Naive thymus-derived CD8-positive, alpha-beta T cell (primary cell): ENCODE results near the gene TINCR. TPM values are rescaled to one million over a fixed set of nuclear protein-coding genes. Genes with fewer than 3 reads are reported as not detected.

Experiments used
- ATAC-seq, 2 donors: fragments of 150-1000 bp; cut with Tn5 transposase in 1 of 2; sonication (Bioruptor Pico), chemical (Tn5 transposase) in 1 of 2; 1 replicate in 1 of 2; 2 replicates in 1 of 2; pipeline ENCODE4 v1.10.0; 2021; ENCODE audit warnings: mild to moderate bottlenecking in 2 of 2, moderate library complexity in 2 of 2
- POLR2A ChIA-PET: fragments of 350-600 bp; sonication (Branson Sonifier 250); formaldehyde crosslinking; loops from one replicate; lab custom pipeline; 2021; ENCODE audit warnings: antibody characterized with exemption; lab: Charles Lee
- DNase-seq, 10 donors: peaks; one replicate each; pipeline versions ENCODE4 v3.0.0 to v3.0.0-alpha.2; 2020 to 2022
- H3K27ac Mint-ChIP-seq, 10 donors: one replicate each; pipeline ENCODE4 v1.8.0; 2020 to 2022; ENCODE audit warnings: mild to moderate bottlenecking in 10 of 10, mixed read lengths in 10 of 10, moderate library complexity in 4 of 10, inconsistent platforms in 1 of 10
- H3K27me3 Mint-ChIP-seq, 5 donors: one replicate each; pipeline ENCODE4 v1.8.0; 2021 to 2022; ENCODE audit warnings: mixed read lengths in 5 of 5
- H3K36me3 Mint-ChIP-seq, 3 donors: one replicate each; pipeline ENCODE4 v1.8.0; 2020 to 2022; ENCODE audit warnings: mixed read lengths in 3 of 3, mild to moderate bottlenecking in 2 of 3, inconsistent platforms in 1 of 3
- H3K4me1 Mint-ChIP-seq, 4 donors: one replicate each; pipeline ENCODE4 v1.8.0; 2021 to 2022; ENCODE audit warnings: mixed read lengths in 4 of 4
- H3K4me3 Mint-ChIP-seq, 10 donors: one replicate each; pipeline ENCODE4 v1.8.0; 2020 to 2022; ENCODE audit warnings: mild to moderate bottlenecking in 10 of 10, mixed read lengths in 10 of 10, moderate library complexity in 6 of 10, inconsistent platforms in 1 of 10
- H3K9me3 Mint-ChIP-seq, 9 donors: one replicate each; pipeline ENCODE4 v1.8.0; 2020 to 2022; ENCODE audit warnings: mixed read lengths in 9 of 9, mild to moderate bottlenecking in 3 of 9, inconsistent platforms in 1 of 9, moderate library complexity in 1 of 9
- polyA plus RNA-seq, 3 donors: library from polyadenylated mRNA; unstranded; fragments of 300-500 nt; fragmentation: Illumina TruSeq; gene quantifications; one replicate each; pipeline ENCODE4 v1.2.3, GENCODE V29; 2021
- total RNA-seq, 8 experiments: library from RNA in 2 of 8; stranded (reverse) in 2 of 8; gene quantifications; one replicate each; pipeline ENCODE4 v1.2.3 and lab custom pipeline; 2021 to 2026

TINCR gene
- total and polyA plus RNA-seq, 5 experiments from 2014 or later, result 0.09 to 2.3 (median 2.2) TPM; not detected in 2

GRCh38 chr19:5595745-5596144 is 28.0 kb upstream of the TINCR start:
- peaks cover 0 to 97% (median 36%) of the 10 kb centered on the region in 3 donors for H3K36me3 Mint-ChIP-seq
- peaks cover 4 to 13% (median 8%) of the 10 kb centered on the region in 4 donors for H3K4me1 Mint-ChIP-seq
- ATAC-seq (no peak), DNase-seq (no peak)
- H3K27ac Mint-ChIP-seq, result peak overlapping the region in 2 of 10 donors; percentile 59 to 67
- no peak overlapping the region for H3K4me3 Mint-ChIP-seq
- no peaks in the 10 kb centered on the region for H3K9me3 Mint-ChIP-seq
- H3K27me3 Mint-ChIP-seq, result no peaks in the 10 kb centered on the region
- POLR2A ChIA-PET, result no interaction called here

- Mint-ChIP-seq H3K27me3 (no peaks in the 10 kb centered on the region), H3K9me3 (no peaks in the 10 kb centered on the region), H3K4me3 (peak overlapping the region in 2 of 10 donors; percentile 6 to 34), H3K4me1 (peaks cover 4 to 13% (median 7%) of the 10 kb centered on the region in 4 donors), H3K27ac (peak overlapping the region in 5 of 10 donors; percentile 2 to 88 (median 67)), H3K36me3 (peaks cover 0 to 96% (median 35%) of the 10 kb centered on the region in 3 donors)
- ATAC-seq (peak in 1 of 2 donors; percentile 45), DNase-seq (no peak)
- POLR2A ChIA-PET, result no interaction called here
These were observed 27.4 kb upstream of the TINCR start for GRCh38 chr19:5595129-5595528.

- Mint-ChIP-seq H3K9me3 (no peaks in the 10 kb centered on the region), H3K4me3 (no peak overlapping the region), H3K27me3 (no peaks in the 10 kb centered on the region), H3K4me1 (peaks cover 4 to 13% (median 6%) of the 10 kb centered on the region in 4 donors), H3K27ac (peak overlapping the region in 3 of 10 donors; percentile 9 to 73 (median 58)), H3K36me3 (peaks cover 0 to 94% (median 35%) of the 10 kb centered on the region in 3 donors)
- no peak for DNase-seq
- POLR2A ChIA-PET, result no interaction called here
- no peak for ATAC-seq
These were observed 26.8 kb upstream of the TINCR start for GRCh38 chr19:5594521-5594950.

GRCh38 chr19:5593343-5594255 is 25.8 kb upstream of the TINCR start:
- H3K36me3 Mint-ChIP-seq, result peaks cover 0 to 94% (median 30%) of the 10 kb centered on the region in 3 donors
- H3K4me1 Mint-ChIP-seq, result peaks cover 5 to 13% (median 6%) of the 10 kb centered on the region in 4 donors
- H3K9me3 Mint-ChIP-seq, result no peaks in the 10 kb centered on the region
- DNase-seq (no peak), ATAC-seq (no peak)
- H3K4me3 Mint-ChIP-seq, result no peak overlapping the region
- peak overlapping the region in 3 of 10 donors; percentile 27 to 81 (median 34) for H3K27ac Mint-ChIP-seq
- POLR2A ChIA-PET, result no interaction called here
- H3K27me3 Mint-ChIP-seq, result no peaks in the 10 kb centered on the region

- no peak for ATAC-seq
- Mint-ChIP-seq H3K9me3 (no peaks in the 10 kb centered on the region), H3K4me3 (no peak overlapping the region), H3K36me3 (peaks cover 0 to 94% (median 30%) of the 10 kb centered on the region in 3 donors), H3K4me1 (peaks cover 5 to 13% (median 6%) of the 10 kb centered on the region in 4 donors), H3K27me3 (no peaks in the 10 kb centered on the region), H3K27ac (peak overlapping the region in 1 of 10 donors; percentile 40)
- POLR2A ChIA-PET, result no interaction called here
- DNase-seq, result no peak
These were observed 25.0 kb upstream of the TINCR start for GRCh38 chr19:5592531-5593342.

- H3K9me3 Mint-ChIP-seq, result no peaks in the 10 kb centered on the region
- ATAC-seq (no peak), DNase-seq (no peak)
- no peak overlapping the region for H3K27ac Mint-ChIP-seq
- POLR2A ChIA-PET, result no interaction called here
- H3K27me3 Mint-ChIP-seq, result no peaks in the 10 kb centered on the region
- peaks cover 7 to 13% (median 10%) of the 10 kb centered on the region in 4 donors for H3K4me1 Mint-ChIP-seq
- no peak overlapping the region for H3K4me3 Mint-ChIP-seq
- peaks cover 0 to 93% (median 26%) of the 10 kb centered on the region in 3 donors for H3K36me3 Mint-ChIP-seq
These were observed 23.7 kb upstream of the TINCR start for GRCh38 chr19:5591476-5591875.

- POLR2A ChIA-PET, result no interaction called here
- H3K27ac Mint-ChIP-seq, result peak overlapping the region in 1 of 10 donors; percentile 55
- H3K4me3 Mint-ChIP-seq, result no peak overlapping the region
- no peak for DNase-seq
- H3K9me3 Mint-ChIP-seq, result no peaks in the 10 kb centered on the region
- no peaks in the 10 kb centered on the region for H3K27me3 Mint-ChIP-seq
- peaks cover 0 to 88% (median 26%) of the 10 kb centered on the region in 3 donors for H3K36me3 Mint-ChIP-seq
- peaks cover 8 to 18% (median 15%) of the 10 kb centered on the region in 4 donors for H3K4me1 Mint-ChIP-seq
- no peak for ATAC-seq
These were observed 23.1 kb upstream of the TINCR start for GRCh38 chr19:5590865-5591154.

GRCh38 chr19:5590151-5590864 is 22.6 kb upstream of the TINCR start:
- Mint-ChIP-seq H3K9me3 (no peaks in the 10 kb centered on the region), H3K4me1 (peaks cover 9 to 20% (median 17%) of the 10 kb centered on the region in 4 donors), H3K27ac (peak overlapping the region in 1 of 10 donors; percentile 55), H3K4me3 (no peak overlapping the region), H3K27me3 (no peaks in the 10 kb centered on the region), H3K36me3 (peaks cover 0 to 85% (median 25%) of the 10 kb centered on the region in 3 donors)
- ATAC-seq (no peak), DNase-seq (no peak)
- POLR2A ChIA-PET, result no interaction called here

- no peak for ATAC-seq
- POLR2A ChIA-PET, result no interaction called here
- Mint-ChIP-seq H3K36me3 (peaks cover 0 to 74% (median 19%) of the 10 kb centered on the region in 3 donors), H3K27ac (peak overlapping the region in 1 of 10 donors; percentile 34), H3K9me3 (no peaks in the 10 kb centered on the region), H3K4me1 (peaks cover 8 to 22% (median 15%) of the 10 kb centered on the region in 4 donors), H3K27me3 (no peaks in the 10 kb centered on the region), H3K4me3 (no peak overlapping the region)
- no peak for DNase-seq
These were observed 21.3 kb upstream of the TINCR start for GRCh38 chr19:5588906-5589676.

GRCh38 chr19:5588441-5588840 is 20.7 kb upstream of the TINCR start:
- H3K4me3 Mint-ChIP-seq, result no peak overlapping the region
- H3K4me1 Mint-ChIP-seq, result peaks cover 8 to 22% (median 15%) of the 10 kb centered on the region in 4 donors
- POLR2A ChIA-PET, result no interaction called here
- no peaks in the 10 kb centered on the region for H3K27me3 Mint-ChIP-seq
- H3K9me3 Mint-ChIP-seq, result no peaks in the 10 kb centered on the region
- no peak for ATAC-seq
- no peak for DNase-seq
- peaks cover 0 to 70% (median 18%) of the 10 kb centered on the region in 3 donors for H3K36me3 Mint-ChIP-seq
- H3K27ac Mint-ChIP-seq, result peak overlapping the region in 1 of 10 donors; percentile 27

GRCh38 chr19:5587661-5588060 is 19.9 kb upstream of the TINCR start:
- peak overlapping the region in 4 of 10 donors; percentile 13 to 69 (median 32) for H3K27ac Mint-ChIP-seq
- H3K4me3 Mint-ChIP-seq, result no peak overlapping the region
- H3K9me3 Mint-ChIP-seq, result no peaks in the 10 kb centered on the region
- ATAC-seq (no peak), DNase-seq (no peak)
- H3K36me3 Mint-ChIP-seq, result peaks cover 0 to 62% (median 10%) of the 10 kb centered on the region in 3 donors
- POLR2A ChIA-PET, result interaction anchor here (0.7 kb wide), 1 partner anchor 693 kb away, joined by 3 read pairs; no protein-coding TSS in a partner anchor
- peaks cover 8 to 22% (median 15%) of the 10 kb centered on the region in 4 donors for H3K4me1 Mint-ChIP-seq
- no peaks in the 10 kb centered on the region for H3K27me3 Mint-ChIP-seq
